Trophoblast cell (in vitro differentiated cells and primary cell): Measurements from ENCODE around the gene COPS9.

ENCODE experiments used
- DNase-seq, 2 donors: peaks; one replicate each; pipeline ENCODE4 v3.0.0-alpha.2; 2016
- H2AFZ ChIP-seq: 2 replicates; pipeline ENCODE4 v1.6.1; 2013; ENCODE audit warnings: low read length, moderate library complexity, mild to moderate bottlenecking; ENCODE audit not compliant: insufficient read depth, poor library complexity
- H2AK5ac ChIP-seq: 2 replicates; pipeline ENCODE4 v1.6.1; 2013; ENCODE audit warnings: mild to moderate bottlenecking, low read length
- H2BK120ac ChIP-seq: 2 replicates; pipeline ENCODE4 v1.6.1; 2013; ENCODE audit warnings: low read length, mild to moderate bottlenecking, moderate library complexity; ENCODE audit not compliant: insufficient read depth, poor library complexity
- H2BK12ac ChIP-seq: 2 replicates; pipeline ENCODE4 v1.6.1; 2013; ENCODE audit warnings: mild to moderate bottlenecking, low read length, moderate library complexity
- H2BK5ac ChIP-seq: 2 replicates; pipeline ENCODE4 v1.6.1; 2013; ENCODE audit warnings: low read length, low read depth, moderate library complexity, mild to moderate bottlenecking; ENCODE audit not compliant: poor library complexity
- H3K14ac ChIP-seq: 2 replicates; pipeline ENCODE4 v1.6.1; 2013; ENCODE audit warnings: mild to moderate bottlenecking, low read length
- H3K18ac ChIP-seq: 2 replicates; pipeline ENCODE4 v1.6.1; 2013; ENCODE audit warnings: mild to moderate bottlenecking, low read length
- H3K23ac ChIP-seq: 2 replicates; pipeline ENCODE4 v1.6.1; 2013; ENCODE audit warnings: low read length
- H3K27ac ChIP-seq: 2 replicates; pipeline ENCODE4 v1.5.1; 2013; ENCODE audit warnings: low read depth, mild to moderate bottlenecking, inconsistent platforms, low read length, moderate library complexity
- H3K27me3 ChIP-seq: 2 replicates; pipeline ENCODE4 v1.6.1; 2013; ENCODE audit warnings: inconsistent platforms, mild to moderate bottlenecking, low read length, moderate library complexity; ENCODE audit not compliant: insufficient read depth
- H3K36me3 ChIP-seq, 2 experiments: 1 replicate in 1 of 2; 2 replicates in 1 of 2; pipeline ENCODE4 v1.6.1; 2013; ENCODE audit warnings: low read length in 2 of 2, mild to moderate bottlenecking in 2 of 2, moderate library complexity in 1 of 2; ENCODE audit not compliant: insufficient read depth in 2 of 2, control insufficient read depth in 1 of 2
- H3K4ac ChIP-seq: 2 replicates; pipeline ENCODE4 v1.6.1; 2013; ENCODE audit warnings: low read depth, mild to moderate bottlenecking, low read length, moderate library complexity
- H3K4me1 ChIP-seq, 2 experiments: 1 replicate in 1 of 2; 2 replicates in 1 of 2; pipeline ENCODE4 v1.6.1; 2013; ENCODE audit warnings: low read length in 2 of 2, mild to moderate bottlenecking in 2 of 2, moderate library complexity in 1 of 2; ENCODE audit not compliant: insufficient read depth in 2 of 2, control insufficient read depth in 1 of 2
- H3K4me2 ChIP-seq: 2 replicates; pipeline ENCODE4 v1.6.1; 2013; ENCODE audit warnings: inconsistent platforms, mild to moderate bottlenecking, low read length, moderate library complexity
- H3K4me3 ChIP-seq: 2 replicates; pipeline ENCODE4 v1.5.1; 2013; ENCODE audit warnings: mild to moderate bottlenecking, low read depth, low read length, inconsistent platforms
- H3K79me1 ChIP-seq: one replicate; pipeline ENCODE4 v1.6.1; 2013; ENCODE audit warnings: low read length
- H3K79me2 ChIP-seq: 2 replicates; pipeline ENCODE4 v1.6.1; 2013; ENCODE audit warnings: low read length, mild to moderate bottlenecking; ENCODE audit not compliant: control insufficient read depth, insufficient read depth, poor library complexity
- H3K9ac ChIP-seq: 2 replicates; pipeline ENCODE4 v1.6.1; 2013; ENCODE audit warnings: mild to moderate bottlenecking, low read length
- H3K9me3 ChIP-seq: 2 replicates; pipeline ENCODE4 v1.6.1; 2013; ENCODE audit warnings: low read depth, mild to moderate bottlenecking, control low read depth, inconsistent platforms, low read length; ENCODE audit not compliant: insufficient read depth
- H4K12ac ChIP-seq: 2 replicates; pipeline ENCODE4 v1.6.1; 2013; ENCODE audit warnings: low read depth, mild to moderate bottlenecking, low read length, moderate library complexity
- H4K8ac ChIP-seq: 2 replicates; pipeline ENCODE4 v1.6.1; 2013; ENCODE audit warnings: low read depth, mild to moderate bottlenecking, low read length, moderate library complexity
- H4K91ac ChIP-seq: one replicate; pipeline ENCODE4 v1.6.1; 2013; ENCODE audit warnings: low read depth, mild to moderate bottlenecking, low read length, moderate library complexity
- WGBS: extraction: QIAGEN DNeasy Blood & Tissue Kit; methylation state at CpG from one replicate; pipeline ENCODE4 v1.1.7; 2013; ENCODE audit warnings: missing lambda C conversion rate; ENCODE audit not compliant: insufficient read length, insufficient coverage; ENCODE audit errors: extremely low coverage; 5-methylcytosine and 5-hydroxymethylcytosine counted together

Gene COPS9

GRCh38 chr2:240143276-240143675 lies 7.2 kb upstream of the COPS9 start:
- Histone ChIP-seq H2BK12ac (no peak overlapping the region), H2BK5ac (no peak overlapping the region), H4K8ac (no peak overlapping the region), H3K9me3 (peaks cover 13% of the 10 kb centered on the region), H3K4me2 (no peak overlapping the region), H3K4me3 (no peak overlapping the region), H3K23ac (no peak overlapping the region), H3K36me3 (no peaks in the 10 kb centered on the region), H3K79me2 (no peaks in the 10 kb centered on the region), H2AK5ac (no peak overlapping the region), H3K27me3 (no peaks in the 10 kb centered on the region), H3K4me1 (no peaks in the 10 kb centered on the region), H3K9ac (no peak overlapping the region), H4K91ac (no peak overlapping the region), H3K27ac (no peak overlapping the region), H2BK120ac (no peak overlapping the region), H2AFZ (no peak overlapping the region), H3K14ac (no peak overlapping the region), H3K18ac (no peak overlapping the region), H4K12ac (no peak overlapping the region), H3K79me1 (no peaks in the 10 kb centered on the region), H3K4ac (no peak overlapping the region)
- no peak for DNase-seq
- no CpG with 5 or more reads among the region's 6 CpGs for WGBS

DNA sequence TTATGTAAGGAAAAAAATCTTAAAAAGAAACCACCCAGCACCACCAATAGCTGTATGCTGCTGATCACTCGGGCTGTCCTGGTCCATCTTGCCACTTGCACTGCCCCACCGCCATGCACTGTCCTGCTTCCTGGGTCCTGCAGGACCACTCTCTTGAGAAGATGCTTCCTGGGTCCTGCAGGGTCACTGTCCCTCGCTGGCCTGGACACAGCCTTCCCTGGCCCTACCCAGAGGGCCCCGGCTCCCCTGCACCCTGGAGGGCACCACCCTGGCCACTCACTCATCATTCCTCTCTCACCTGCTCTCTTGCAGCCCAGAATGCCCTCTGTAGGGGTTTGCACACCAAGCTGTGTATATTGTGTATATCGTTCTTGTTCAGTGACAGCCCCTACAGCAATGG lies 6.8 kb upstream of the COPS9 start:
- no CpG with 5 or more reads among the region's 5 CpGs for WGBS
- Histone ChIP-seq H4K12ac (no peak overlapping the region), H3K4me3 (no peak overlapping the region), H3K27ac (no peak overlapping the region), H3K4me2 (no peak overlapping the region), H2BK12ac (no peak overlapping the region), H3K23ac (no peak overlapping the region), H2AFZ (no peak overlapping the region), H3K18ac (no peak overlapping the region), H3K79me1 (no peaks in the 10 kb centered on the region), H3K27me3 (no peaks in the 10 kb centered on the region), H2BK5ac (no peak overlapping the region), H3K9me3 (peaks cover 10% of the 10 kb centered on the region), H2AK5ac (no peak overlapping the region), H4K91ac (no peak overlapping the region), H3K79me2 (no peaks in the 10 kb centered on the region), H3K14ac (no peak overlapping the region), H4K8ac (no peak overlapping the region), H3K4ac (no peak overlapping the region), H2BK120ac (no peak overlapping the region), H3K9ac (no peak overlapping the region), H3K36me3 (no peaks in the 10 kb centered on the region), H3K4me1 (no peaks in the 10 kb centered on the region)
- no peak for DNase-seq

GRCh38 chr2:240142256-240142775 lies 6.2 kb upstream of the COPS9 start:
- H3K4me1 ChIP-seq = no peaks in the 10 kb centered on the region
- H3K18ac ChIP-seq = no peak overlapping the region
- H3K23ac ChIP-seq = no peak overlapping the region
- H3K4me2 ChIP-seq = no peak overlapping the region
- no peak overlapping the region for H4K12ac ChIP-seq
- H3K14ac ChIP-seq = no peak overlapping the region
- no peak overlapping the region for H2AFZ ChIP-seq
- H2BK5ac ChIP-seq = no peak overlapping the region
- H3K79me1 ChIP-seq = no peaks in the 10 kb centered on the region
- H4K91ac ChIP-seq = no peak overlapping the region
- H3K36me3 ChIP-seq = no peaks in the 10 kb centered on the region
- H3K4ac ChIP-seq = no peak overlapping the region
- WGBS = no CpG with 5 or more reads among the region's 16 CpGs
- H2BK120ac ChIP-seq = no peak overlapping the region
- no peaks in the 10 kb centered on the region for H3K27me3 ChIP-seq
- peaks cover 5% of the 10 kb centered on the region for H3K9me3 ChIP-seq
- no peak overlapping the region for H3K9ac ChIP-seq
- H4K8ac ChIP-seq = no peak overlapping the region
- DNase-seq = no peak
- no peaks in the 10 kb centered on the region for H3K79me2 ChIP-seq
- H2BK12ac ChIP-seq = no peak overlapping the region
- no peak overlapping the region for H2AK5ac ChIP-seq
- no peak overlapping the region for H3K4me3 ChIP-seq
- H3K27ac ChIP-seq = no peak overlapping the region

DNA sequence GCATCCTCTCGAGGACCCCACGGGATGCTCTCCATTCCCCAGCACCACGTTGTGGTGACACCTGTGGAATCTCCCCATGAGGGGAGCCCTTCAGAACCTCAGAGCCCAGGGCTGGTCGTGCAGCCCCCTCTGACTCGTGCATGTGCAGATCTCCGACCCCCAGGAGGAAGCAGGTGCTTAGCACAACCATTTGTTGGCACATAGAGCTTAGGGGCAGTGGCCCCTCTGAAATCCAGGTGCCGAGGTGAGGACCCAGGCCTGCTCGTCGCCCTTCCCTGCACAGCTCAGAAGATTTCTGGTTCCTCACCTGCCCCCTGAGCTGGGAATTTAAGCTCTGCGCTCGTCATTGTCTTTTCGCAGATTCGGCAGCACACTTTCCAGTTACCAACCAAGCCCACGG lies 5.6 kb upstream of the COPS9 start:
- no peak overlapping the region for H3K18ac ChIP-seq
- peaks cover 3% of the 10 kb centered on the region for H3K9me3 ChIP-seq
- no peak overlapping the region for H3K4me3 ChIP-seq
- no peaks in the 10 kb centered on the region for H3K79me2 ChIP-seq
- H3K4me2 ChIP-seq = no peak overlapping the region
- WGBS = no CpG with 5 or more reads among the region's 14 CpGs
- no peak overlapping the region for H3K9ac ChIP-seq
- H3K27ac ChIP-seq = no peak overlapping the region
- H4K8ac ChIP-seq = no peak overlapping the region
- H3K79me1 ChIP-seq = no peaks in the 10 kb centered on the region
- H2AK5ac ChIP-seq = no peak overlapping the region
- H4K12ac ChIP-seq = no peak overlapping the region
- peaks cover under 1 to 1% of the 10 kb centered on the region in 2 experiments for H3K4me1 ChIP-seq
- no peaks in the 10 kb centered on the region for H3K36me3 ChIP-seq
- no peak overlapping the region for H3K14ac ChIP-seq
- no peak overlapping the region for H2AFZ ChIP-seq
- H2BK120ac ChIP-seq = no peak overlapping the region
- no peak overlapping the region for H3K23ac ChIP-seq
- DNase-seq = no peak
- H3K27me3 ChIP-seq = no peaks in the 10 kb centered on the region
- no peak overlapping the region for H2BK5ac ChIP-seq
- no peak overlapping the region for H3K4ac ChIP-seq
- no peak overlapping the region for H4K91ac ChIP-seq
- no peak overlapping the region for H2BK12ac ChIP-seq
